GM19099 (cell line): ENCODE measurements around the gene POU6F2.

Experiments used
- POLR2A ChIP-seq: IDR thresholded peaks from 3 replicates; pipeline ENCODE4 v1.6.1; 2011; ENCODE audit warnings: low read depth; ENCODE audit not compliant: insufficient read length; ENCODE audit errors: extremely low read depth

POU6F2 gene

DNA sequence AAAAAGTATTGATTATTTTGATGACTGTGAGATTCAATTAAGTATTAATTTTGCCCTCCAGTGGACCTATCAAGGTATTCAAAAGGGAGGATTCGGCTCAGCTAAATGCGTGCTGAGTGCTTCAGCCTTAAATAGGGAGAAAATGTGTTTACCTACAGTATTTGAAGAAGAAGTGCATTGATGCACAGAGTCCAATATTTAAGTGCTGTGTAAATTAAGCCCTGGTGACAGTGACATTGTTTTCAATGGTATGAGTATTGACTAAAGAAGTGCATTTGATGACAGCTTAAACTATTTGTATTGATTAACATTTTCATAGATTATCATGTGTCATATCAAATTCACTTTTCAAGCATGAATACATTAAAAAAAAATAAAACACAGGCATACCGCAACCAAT is 106.6 kb downstream of the POU6F2 start:
- no peak for TF ChIP-seq POLR2A

DNA sequence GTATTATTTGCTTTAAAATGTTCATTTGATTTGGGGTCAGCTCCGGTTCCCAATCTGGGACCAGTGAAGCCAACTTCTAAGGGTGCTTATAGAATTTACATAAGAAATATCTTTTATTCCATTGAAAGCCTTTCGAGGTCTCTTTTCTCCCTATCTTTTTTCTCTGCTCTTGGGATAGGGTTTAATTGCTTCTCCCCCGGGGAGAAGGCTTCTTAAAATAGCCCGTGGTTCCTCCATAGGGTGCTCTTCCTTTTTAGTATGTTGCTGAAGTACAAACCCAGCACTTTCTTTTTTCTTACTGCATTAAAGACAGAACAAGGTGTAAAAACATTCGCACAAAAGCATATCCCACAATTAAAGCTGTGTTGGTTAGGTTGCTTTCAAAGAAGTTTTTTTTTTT is 107.5 kb downstream of the POU6F2 start:
- TF ChIP-seq POLR2A, result no peak

DNA sequence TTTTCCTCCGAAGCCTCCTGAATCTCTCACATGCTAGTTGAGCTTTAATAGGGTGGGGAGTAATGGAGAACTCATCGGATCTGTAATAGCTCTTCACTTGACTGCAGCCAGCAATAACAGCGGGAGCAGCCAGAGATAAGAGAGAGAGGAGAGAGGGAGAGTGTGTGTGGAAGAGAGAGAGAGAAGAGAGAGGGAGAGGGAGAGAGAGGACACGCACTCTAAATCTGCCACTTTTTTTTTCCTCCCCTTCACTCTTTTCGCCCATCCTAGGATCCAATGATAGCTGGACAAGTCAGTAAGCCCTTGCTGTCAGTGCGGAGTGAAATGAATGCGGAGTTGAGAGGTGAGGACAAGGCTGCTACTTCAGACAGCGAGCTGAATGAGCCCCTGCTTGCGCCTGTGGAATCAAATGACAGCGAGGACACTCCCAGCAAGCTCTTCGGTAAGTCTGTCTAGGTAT is 107.9 kb downstream of the POU6F2 start:
- TF ChIP-seq POLR2A, result no peak

DNA sequence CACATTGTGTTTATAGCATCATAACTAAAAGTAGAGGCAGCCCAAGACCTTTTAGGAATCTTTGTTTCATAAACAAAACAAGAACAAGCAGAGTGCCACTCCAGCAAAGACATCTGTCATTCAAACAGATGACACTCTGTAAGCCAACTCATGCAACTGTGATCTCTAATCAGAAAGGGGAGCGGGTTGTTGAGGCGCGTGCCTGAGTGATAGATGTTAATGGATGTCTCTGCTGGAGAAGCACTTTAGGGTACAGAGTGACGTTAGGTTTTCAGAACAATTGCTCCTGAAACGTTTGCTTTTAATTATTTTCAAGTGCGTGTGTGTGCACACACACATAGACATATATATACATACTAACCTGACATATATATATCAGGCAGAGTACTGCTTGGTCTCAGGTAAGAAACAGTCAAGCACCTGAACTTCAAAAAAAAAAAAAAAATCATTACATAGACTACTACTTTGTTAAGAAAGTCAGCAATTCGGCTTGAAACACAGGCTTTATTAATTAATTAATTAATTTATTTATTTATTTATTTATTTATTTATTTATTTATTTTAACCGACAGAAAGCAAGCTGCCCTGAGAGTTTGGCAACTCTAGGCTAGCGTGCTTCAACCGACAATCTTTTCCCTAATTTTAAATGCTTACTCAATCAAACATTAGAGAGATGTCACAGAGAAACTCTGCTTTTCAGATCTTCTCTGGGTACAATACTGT is 109.1 kb downstream of the POU6F2 start:
- TF ChIP-seq POLR2A, result no peak

DNA sequence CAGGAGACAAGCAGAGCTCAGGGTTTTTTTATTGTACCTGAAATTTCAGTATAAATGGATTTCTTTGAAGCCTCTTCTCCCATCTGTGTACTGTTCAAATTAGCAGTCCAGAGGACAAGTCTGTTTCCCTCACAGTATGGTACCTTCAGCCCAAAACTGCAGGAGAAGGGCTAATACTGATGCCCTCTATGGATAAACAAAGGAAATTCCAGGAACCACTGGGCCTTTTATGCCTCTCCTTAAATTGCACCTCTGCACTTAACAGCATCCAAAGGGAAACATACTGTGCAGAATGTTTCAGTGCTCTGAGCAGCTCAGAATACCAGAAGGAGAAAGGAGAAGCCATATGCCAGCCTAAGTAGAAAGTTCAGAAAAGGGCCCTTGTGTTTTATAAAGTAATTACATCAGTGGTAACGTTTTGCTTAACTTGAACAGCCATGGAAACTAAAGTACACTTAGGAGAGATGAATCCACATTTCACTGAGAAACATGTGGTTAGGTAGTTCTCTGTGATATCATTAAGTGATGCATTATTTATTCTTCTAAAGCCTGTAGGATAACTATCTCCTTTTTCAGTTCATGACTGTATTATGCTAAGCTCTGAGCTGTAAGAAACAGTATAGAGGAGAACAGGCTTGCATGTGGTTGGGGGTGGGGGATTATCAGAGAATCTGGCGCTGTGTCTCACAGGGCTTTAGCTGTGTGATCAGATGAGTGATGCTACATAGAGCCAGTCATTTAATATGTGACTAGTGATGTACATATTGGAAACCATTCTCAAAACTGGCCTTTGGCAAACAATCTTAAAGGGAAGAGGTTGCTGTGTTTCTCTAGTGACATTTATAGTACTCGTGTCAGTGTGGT is 111.3 kb downstream of the POU6F2 start:
- no peak for TF ChIP-seq POLR2A

DNA sequence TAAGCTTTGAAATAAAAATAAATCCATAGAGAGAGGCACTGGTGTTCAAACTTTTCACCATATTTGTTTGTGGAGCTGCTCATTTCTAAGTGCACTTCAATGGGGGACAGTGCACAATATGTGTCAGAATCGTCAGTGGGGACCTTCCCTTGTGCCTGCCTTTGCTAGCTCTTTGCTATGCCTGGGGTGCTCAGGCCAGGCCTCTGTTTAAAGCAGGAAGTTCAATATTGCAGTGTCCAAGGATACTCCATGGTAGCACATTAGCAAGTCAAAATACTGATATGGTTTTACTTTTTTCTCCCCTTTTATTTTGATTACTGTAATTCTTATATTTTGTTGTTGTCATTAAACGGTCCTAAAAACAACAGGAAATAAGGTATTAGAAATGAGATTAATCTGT is 113.4 kb downstream of the POU6F2 start:
- TF ChIP-seq POLR2A, result no peak

DNA sequence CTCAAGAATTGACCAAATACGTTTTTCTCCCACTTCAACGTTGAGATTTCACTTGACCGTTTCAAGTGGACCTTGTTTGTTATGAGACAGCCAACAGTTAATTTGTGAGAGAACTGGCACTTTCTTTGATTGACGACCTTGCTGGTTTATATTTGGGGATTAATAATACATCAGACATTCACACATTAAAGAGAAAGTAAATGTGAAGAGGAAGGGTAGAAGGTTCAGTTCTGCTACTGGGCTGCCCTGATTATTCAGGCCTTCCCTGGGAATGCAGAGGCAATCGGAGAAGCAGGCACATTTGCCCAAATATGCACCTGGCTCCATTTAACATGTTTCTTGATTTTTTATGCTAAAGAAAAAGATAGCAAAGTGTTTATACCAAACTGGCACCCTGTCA is 114.1 kb downstream of the POU6F2 start:
- TF ChIP-seq POLR2A, result no peak

DNA sequence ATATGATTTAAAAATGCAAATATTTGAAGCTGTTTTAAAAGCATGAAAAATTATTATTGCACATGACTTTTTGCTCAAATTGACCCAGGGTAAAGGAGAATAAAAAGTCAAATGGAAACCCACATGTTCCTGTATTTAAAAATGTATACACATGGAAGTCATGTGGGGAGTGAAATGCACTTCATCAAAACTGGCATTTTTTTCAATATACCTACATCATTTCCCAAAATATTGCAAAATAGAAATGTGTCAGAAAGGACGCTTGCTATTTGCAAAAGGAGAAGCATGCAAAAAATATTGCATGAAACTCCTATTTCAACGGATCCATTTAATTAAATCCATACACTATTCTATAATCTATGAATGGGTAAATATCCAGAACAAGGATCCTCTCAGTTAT is 117.0 kb downstream of the POU6F2 start:
- TF ChIP-seq POLR2A, result no peak

DNA sequence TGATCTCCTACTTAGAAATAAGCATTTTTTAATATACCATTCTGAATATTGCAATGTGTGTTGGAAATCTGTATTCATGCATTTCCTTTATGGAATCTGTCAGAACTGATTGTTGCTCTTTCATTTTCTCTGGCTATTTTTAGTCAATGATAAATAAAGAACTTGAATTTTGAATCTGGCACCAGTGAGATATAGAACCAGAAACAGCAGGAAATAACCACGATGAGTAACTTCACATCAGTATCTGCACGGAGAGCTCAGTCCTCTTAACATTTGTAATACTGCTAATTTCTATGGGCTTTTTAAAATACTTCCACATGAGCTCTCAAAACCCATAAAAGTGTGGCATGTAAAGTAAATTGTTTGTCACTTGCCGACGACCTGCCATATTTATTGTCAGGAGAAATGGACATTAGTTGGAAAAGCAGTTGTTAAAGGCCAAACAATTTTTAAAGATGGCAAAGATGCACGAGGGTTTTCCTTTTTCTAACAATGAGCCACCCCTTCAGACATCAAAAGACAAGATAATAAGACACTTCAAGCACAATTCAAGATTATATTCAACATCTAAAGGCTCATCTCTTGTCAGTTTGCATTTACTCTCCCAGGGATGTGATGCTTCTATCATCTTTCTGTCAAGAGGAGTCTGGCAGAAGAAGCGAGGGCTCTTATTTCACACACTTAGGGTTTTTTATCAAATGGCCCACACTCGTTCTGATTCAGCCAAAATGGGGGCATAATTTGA is 118.3 kb downstream of the POU6F2 start:
- TF ChIP-seq POLR2A, result no peak

DNA sequence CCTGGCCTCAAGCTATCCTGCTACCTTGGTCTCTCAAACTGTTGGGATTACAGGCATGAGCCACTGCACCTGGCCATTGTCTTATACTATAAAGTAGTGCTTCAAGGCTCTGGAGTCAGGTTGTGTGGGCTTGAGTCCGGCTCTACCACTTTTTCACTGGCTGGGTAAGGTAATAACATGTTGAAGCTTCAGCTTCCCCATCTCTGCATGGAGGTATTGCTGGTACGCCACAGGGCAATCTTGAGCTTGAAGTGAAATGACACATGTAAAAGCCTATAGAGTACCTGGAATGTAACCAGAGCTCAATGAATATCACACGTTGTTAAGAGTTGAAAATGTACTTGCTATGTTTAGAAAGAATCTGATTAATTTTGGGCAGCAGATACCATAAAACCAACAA is 120.8 kb downstream of the POU6F2 start:
- no peak for TF ChIP-seq POLR2A

DNA sequence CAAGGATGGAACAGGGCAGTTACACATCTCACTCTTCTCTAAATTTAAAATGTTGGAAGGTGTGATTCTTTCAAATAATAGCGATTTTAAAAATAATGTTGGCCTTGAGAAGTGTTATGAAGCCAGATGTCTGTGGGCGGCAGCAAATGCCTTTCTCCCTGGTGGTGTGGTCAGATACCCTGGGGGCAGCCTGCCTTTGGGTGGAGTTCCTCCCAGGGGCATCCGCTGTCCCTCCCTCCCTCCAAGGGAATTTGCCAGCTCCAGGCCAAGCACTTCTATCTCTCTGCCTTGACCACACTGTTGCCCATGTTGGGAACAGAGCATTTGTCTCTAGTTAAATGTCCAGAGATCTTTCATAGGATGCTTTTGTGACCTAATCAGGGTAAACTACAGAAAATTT is 121.4 kb downstream of the POU6F2 start:
- TF ChIP-seq POLR2A, result no peak

DNA sequence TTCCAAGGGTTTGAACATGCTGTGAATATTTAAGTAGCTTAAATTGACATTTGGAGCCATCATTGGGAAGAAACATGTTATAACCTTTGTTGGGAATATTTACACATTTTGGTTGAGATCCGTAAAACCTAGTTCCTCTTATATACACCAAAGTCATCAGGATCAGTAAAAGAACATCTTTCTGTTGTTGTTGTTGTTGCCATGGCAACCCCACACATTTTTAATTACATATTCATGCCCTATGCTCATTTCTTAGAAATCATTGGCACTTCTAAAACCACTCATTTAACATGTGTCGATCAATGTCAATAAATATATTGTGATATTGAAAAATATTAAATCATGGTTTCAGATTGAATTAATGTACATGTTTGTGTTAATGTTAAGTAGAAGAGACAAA is 122.6 kb downstream of the POU6F2 start:
- TF ChIP-seq POLR2A, result no peak

DNA sequence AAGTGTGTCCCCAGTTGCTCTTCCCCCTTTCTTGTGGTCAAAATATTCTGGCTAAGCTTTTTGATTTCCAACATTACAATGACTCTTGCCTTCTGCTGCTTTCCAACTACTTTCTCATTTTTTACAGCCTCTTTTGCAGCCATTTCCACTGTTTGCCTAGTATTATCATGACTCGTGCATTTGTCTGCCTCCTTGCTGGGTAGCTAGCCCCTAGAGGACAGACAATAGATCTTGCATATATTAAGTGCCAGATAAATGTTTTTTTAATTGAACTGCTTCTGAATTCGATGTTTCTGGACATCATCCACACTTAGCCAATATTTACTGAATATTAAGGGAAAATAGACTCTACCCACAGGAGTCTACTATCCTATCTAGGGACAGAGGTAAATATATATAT is 124.5 kb downstream of the POU6F2 start:
- TF ChIP-seq POLR2A, result no peak

DNA sequence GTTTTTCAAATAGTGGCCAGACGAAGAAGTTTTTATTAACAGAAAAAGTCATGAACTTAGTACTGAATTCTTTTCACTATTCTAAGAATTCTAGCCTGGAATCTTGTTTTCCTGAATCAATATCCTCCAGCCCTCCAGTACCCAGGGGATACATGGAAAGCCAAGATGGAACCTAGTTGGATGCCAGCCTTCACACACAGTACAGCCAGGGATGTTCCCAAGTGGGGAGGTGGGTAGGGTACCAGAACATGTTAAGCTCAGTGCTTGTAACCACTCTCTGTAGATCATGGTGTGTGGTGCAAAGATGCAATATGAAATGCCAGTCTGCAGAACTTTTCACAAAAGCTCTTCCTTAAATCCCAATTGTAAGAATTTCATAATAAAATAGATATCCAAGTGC is 128.0 kb downstream of the POU6F2 start:
- no peak for TF ChIP-seq POLR2A

DNA sequence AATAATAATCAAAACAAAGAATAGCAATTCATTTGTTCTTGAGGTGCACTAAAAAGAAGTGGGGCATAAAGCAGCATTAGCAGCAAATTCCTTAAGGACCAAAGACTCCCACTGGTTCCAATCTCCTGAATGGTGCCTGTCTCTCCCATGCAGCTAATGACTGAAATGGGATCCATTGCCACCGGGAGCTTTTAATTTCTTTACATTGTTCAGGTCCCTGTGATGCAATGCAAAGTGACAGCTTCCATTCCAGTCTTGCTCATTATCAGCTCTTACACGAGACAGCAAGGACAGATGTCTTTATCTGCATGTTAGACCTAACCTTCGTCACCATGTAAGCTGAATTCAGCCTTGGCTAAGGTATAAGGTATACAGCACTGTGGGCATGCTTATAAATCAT is 148.1 kb downstream of the POU6F2 start:
- no peak for TF ChIP-seq POLR2A

DNA sequence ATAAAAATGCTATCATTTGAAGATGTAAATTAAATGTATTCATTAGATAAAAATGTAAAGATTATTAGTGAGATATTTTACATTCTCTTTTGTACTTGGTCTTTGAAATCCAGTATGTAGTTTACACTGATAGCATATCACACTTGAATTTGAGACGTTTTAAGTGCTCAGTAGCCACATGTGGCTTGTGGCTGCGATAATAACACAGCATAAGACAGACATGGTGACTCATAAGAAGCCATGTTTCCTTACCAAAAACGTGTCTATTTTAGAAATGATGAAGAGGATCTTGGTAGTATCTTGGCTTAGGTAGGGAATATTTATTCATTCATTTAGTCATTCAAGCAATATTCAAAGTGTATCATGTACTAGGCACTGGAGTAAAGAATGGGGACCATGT is 149.3 kb downstream of the POU6F2 start:
- TF ChIP-seq POLR2A, result no peak

DNA sequence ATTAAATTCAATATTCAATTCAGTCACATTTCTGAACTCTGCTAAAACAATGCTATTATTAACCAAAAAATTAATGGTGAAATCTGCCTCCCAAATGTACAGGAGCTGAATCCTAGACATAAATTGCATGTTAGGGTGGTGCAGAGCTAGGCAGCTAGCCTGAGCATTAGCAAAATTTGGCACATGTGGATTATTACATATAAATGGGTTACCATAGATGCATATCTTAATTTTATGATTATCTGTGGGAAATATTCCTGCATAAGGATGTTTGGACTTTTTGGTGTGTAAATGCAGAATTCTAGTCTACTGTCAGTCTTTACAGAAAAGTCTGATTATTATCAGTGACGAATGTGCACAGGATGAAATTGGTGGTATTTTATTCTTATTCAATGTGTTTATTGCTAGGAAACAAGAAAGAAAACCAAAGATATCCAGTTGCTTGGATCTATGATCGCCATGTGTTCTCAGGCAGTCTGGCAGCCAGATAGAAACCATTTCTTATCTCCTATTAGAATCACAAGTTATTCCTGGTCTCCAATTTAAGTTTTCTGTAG is 150.7 kb downstream of the POU6F2 start:
- no peak for TF ChIP-seq POLR2A
